Activated T-helper 17 cell treated with anti-CD3 and anti-CD28 coated beads, Interleukin-2, amount 50 U/mL, for 72 hours (primary cell): Measurements from ENCODE around the gene LTO1. TPM values are rescaled to one million over a fixed set of nuclear protein-coding genes. Genes with fewer than 3 reads are reported as not detected.
"Not testable (repeated sequence)": the region's sequence is repeated elsewhere in the genome, so short reads cannot be mapped to it uniquely, and the experiment has no call there.

Experiments
- ATAC-seq: fragments of 150-1000 bp; cut with Tn5 transposase; replicated peaks from 2 replicates; pipeline ENCODE4 v1.10.0; 2021; ENCODE audit warnings: mild to moderate bottlenecking, moderate library complexity
- H3K27ac Mint-ChIP-seq: one replicate; pipeline ENCODE4 v1.8.0; 2022; ENCODE audit warnings: mixed read lengths
- H3K27me3 Mint-ChIP-seq: one replicate; pipeline ENCODE4 v1.8.0; 2022; ENCODE audit warnings: mixed read lengths
- H3K36me3 Mint-ChIP-seq: one replicate; pipeline ENCODE4 v1.8.0; 2022; ENCODE audit warnings: low read depth, mild to moderate bottlenecking, mixed read lengths
- H3K4me1 Mint-ChIP-seq: one replicate; pipeline ENCODE4 v1.8.0; 2022; ENCODE audit warnings: mixed read lengths
- H3K4me3 Mint-ChIP-seq: one replicate; pipeline ENCODE4 v1.8.0; 2022; ENCODE audit warnings: mild to moderate bottlenecking, mixed read lengths
- H3K9me3 Mint-ChIP-seq: one replicate; pipeline ENCODE4 v1.8.0; 2022; ENCODE audit warnings: mixed read lengths
- total RNA-seq, 2 donors: library from RNA; stranded (reverse); gene quantifications; one replicate each; pipeline ENCODE4 v1.2.3, GENCODE V29; 2022

The LTO1 gene
- total RNA-seq, 2 donors from 2014 or later, result 20.4 to 25.6 TPM

- Mint-ChIP-seq H3K9me3 (no peaks in the 10 kb centered on the region), H3K27ac (no peak overlapping the region), H3K4me1 (no peaks in the 10 kb centered on the region), H3K4me3 (no peak overlapping the region), H3K27me3 (peaks cover 35% of the 10 kb centered on the region), H3K36me3 (no peaks in the 10 kb centered on the region)
- no peak for ATAC-seq
Observed at GRCh38 chr11:69705351-69705811, 30.2 kb upstream of the LTO1 start.

GRCh38 chr11:69704508-69705253 lies 29.5 kb upstream of the LTO1 start:
- Mint-ChIP-seq H3K27ac (no peak overlapping the region), H3K9me3 (no peaks in the 10 kb centered on the region), H3K4me3 (no peak overlapping the region), H3K27me3 (peaks cover 39% of the 10 kb centered on the region), H3K4me1 (no peaks in the 10 kb centered on the region), H3K36me3 (no peaks in the 10 kb centered on the region)
- no peak for ATAC-seq

DNA sequence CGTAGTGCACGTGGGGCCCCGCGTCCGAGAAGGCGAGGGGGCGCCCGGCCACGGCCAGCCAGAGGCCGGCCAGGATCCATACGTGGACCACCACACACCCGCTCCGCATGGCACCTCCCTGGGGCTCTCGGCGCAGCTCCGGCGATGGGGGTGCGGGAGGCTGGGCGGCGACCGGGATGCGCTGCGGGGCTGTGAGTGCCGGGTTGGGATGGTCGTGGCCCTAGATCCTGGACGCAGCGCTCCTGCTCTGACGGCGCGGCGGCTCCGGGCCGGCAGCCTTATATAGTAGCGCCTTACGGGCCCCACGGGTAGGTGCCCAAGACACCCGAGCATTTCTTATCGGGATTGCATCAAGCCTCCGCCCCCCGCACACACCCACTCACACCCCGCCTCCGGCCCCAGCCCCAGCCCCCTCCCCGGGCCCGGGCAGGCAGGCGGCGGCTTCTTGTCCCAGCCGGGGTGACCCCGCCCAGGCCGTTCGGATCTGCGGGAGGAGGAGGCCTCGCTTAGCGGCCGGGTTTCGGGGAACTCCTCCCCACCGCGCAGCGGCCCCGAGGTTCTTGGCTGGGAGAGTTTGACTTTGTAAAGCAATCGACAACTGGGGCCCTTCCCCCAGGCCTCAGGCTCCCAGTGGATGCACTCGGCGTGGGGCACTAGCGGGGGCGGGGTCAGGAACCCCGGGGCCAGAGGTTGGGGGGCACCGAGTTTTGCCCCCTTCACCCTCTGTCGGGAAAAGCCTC lies 28.8 kb upstream of the LTO1 start, which contains the start of gene FGF19:
Gene FGF19, minus strand, starts transcription at position 255 of the 740 bp plus-strand sequence. Its CDS starts 146 bp downstream, at position 109.
- H3K9me3 Mint-ChIP-seq, result no peaks in the 10 kb centered on the region
- H3K27me3 Mint-ChIP-seq, result peaks cover 41% of the 10 kb centered on the region
- no peak for ATAC-seq
- H3K4me1 Mint-ChIP-seq, result no peaks in the 10 kb centered on the region
- no peaks in the 10 kb centered on the region for H3K36me3 Mint-ChIP-seq
- H3K27ac Mint-ChIP-seq, result no peak within 1 kb of the TSS
- no peak within 1 kb of the TSS for H3K4me3 Mint-ChIP-seq

- peaks cover 45% of the 10 kb centered on the region for H3K27me3 Mint-ChIP-seq
- H3K4me1 Mint-ChIP-seq, result no peaks in the 10 kb centered on the region
- ATAC-seq, result no peak
- no peaks in the 10 kb centered on the region for H3K9me3 Mint-ChIP-seq
- no peaks in the 10 kb centered on the region for H3K36me3 Mint-ChIP-seq
- H3K27ac Mint-ChIP-seq, result no peak overlapping the region
- H3K4me3 Mint-ChIP-seq, result no peak overlapping the region
Observed at GRCh38 chr11:69703453-69703767, 28.3 kb upstream of the LTO1 start.

GRCh38 chr11:69702769-69703452 lies 27.8 kb upstream of the LTO1 start:
- Mint-ChIP-seq H3K4me1 (no peaks in the 10 kb centered on the region), H3K9me3 (no peaks in the 10 kb centered on the region), H3K4me3 (no peak overlapping the region), H3K27ac (no peak overlapping the region), H3K36me3 (no peaks in the 10 kb centered on the region), H3K27me3 (peaks cover 45% of the 10 kb centered on the region)
- ATAC-seq, result no peak

DNA sequence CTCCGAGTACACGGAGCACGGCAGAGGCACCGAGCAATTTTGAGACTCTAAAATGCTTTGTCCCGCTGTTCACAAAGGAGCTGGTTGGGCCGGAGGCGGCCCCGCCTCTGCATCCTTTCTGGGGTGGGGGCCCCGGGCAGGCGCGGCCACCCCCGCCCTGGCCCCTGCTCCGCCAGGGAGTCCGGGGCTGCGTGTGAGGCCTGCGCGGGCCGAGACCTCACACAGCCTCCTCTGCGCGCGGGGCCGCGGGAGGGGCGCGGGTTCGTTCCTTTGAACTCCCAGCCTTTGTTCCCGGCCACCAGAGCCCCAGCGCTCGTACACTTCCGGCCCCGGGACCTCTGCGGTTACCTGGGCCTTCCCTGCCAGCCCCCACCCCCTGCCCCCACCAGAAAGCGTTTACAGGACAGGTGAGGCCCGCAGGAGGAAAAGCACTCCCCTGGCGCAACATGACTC lies 27.1 kb upstream of the LTO1 start:
- H3K9me3 Mint-ChIP-seq, result no peaks in the 10 kb centered on the region
- H3K4me1 Mint-ChIP-seq, result no peaks in the 10 kb centered on the region
- H3K27ac Mint-ChIP-seq, result no peak overlapping the region
- peaks cover 43% of the 10 kb centered on the region for H3K27me3 Mint-ChIP-seq
- no peak overlapping the region for H3K4me3 Mint-ChIP-seq
- no peak for ATAC-seq
- H3K36me3 Mint-ChIP-seq, result no peaks in the 10 kb centered on the region

- H3K36me3 Mint-ChIP-seq, result no peaks in the 10 kb centered on the region
- H3K4me1 Mint-ChIP-seq, result no peaks in the 10 kb centered on the region
- no peaks in the 10 kb centered on the region for H3K9me3 Mint-ChIP-seq
- no peak overlapping the region for H3K27ac Mint-ChIP-seq
- ATAC-seq, result no peak
- H3K4me3 Mint-ChIP-seq, result no peak overlapping the region
- peaks cover 34% of the 10 kb centered on the region for H3K27me3 Mint-ChIP-seq
Observed at GRCh38 chr11:69700278-69701140, 25.4 kb upstream of the LTO1 start.

DNA sequence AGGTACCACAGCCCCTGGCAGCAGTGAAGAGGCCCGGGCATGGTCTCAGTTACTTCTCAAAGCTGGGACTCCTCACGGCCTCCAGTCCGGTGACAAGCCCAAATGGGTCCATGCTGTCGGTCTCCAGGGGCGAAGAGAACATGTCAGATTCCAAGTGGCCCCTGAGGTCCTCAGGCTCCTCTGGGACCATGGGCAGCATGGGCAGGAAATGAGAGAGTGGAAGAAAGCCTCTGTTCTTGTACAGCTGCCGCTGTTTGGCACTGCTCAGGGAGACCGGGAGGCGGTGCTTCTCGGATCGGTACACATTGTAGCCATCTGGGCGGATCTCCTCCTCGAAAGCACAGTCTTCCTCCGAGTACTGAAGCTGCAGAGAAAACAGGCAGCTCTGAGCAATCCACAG lies 24.1 kb upstream of the LTO1 start:
- peaks cover 32% of the 10 kb centered on the region for H3K27me3 Mint-ChIP-seq
- no peaks in the 10 kb centered on the region for H3K36me3 Mint-ChIP-seq
- H3K27ac Mint-ChIP-seq, result no peak overlapping the region
- H3K4me3 Mint-ChIP-seq, result no peak overlapping the region
- no peaks in the 10 kb centered on the region for H3K9me3 Mint-ChIP-seq
- H3K4me1 Mint-ChIP-seq, result no peaks in the 10 kb centered on the region
- ATAC-seq, result no peak

- Mint-ChIP-seq H3K9me3 (no peaks in the 10 kb centered on the region), H3K4me3 (no peak overlapping the region), H3K4me1 (no peaks in the 10 kb centered on the region), H3K36me3 (no peaks in the 10 kb centered on the region), H3K27me3 (peaks cover 39% of the 10 kb centered on the region), H3K27ac (no peak overlapping the region)
- no peak for ATAC-seq
Observed at GRCh38 chr11:69698362-69698761, 23.2 kb upstream of the LTO1 start.

DNA sequence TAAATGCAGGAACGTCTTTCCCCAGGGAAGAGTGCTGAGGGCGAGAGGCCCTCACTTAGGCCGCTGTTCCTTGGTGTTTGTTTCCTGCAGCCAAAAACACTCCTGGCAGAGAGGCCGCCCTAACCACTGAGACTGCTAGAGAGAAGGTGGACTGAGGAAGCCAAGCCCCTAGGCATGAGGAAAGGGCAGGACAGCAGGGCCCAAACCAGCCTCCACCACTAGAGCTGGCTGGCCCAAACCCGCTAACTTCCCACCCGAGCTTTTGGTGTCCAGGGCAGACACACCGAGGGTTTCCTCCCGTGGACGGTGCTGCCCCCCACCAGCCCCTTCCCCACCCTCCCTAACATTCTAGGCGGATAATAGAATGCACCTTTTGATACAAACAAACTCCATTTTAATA lies 22.7 kb upstream of the LTO1 start:
- no peaks in the 10 kb centered on the region for H3K36me3 Mint-ChIP-seq
- H3K4me1 Mint-ChIP-seq, result no peaks in the 10 kb centered on the region
- H3K27me3 Mint-ChIP-seq, result peaks cover 36% of the 10 kb centered on the region
- ATAC-seq, result no peak
- H3K27ac Mint-ChIP-seq, result no peak overlapping the region
- H3K9me3 Mint-ChIP-seq, result no peaks in the 10 kb centered on the region
- H3K4me3 Mint-ChIP-seq, result no peak overlapping the region

- Mint-ChIP-seq H3K36me3 (no peaks in the 10 kb centered on the region), H3K4me3 (no peak overlapping the region), H3K27ac (no peak overlapping the region), H3K4me1 (no peaks in the 10 kb centered on the region), H3K9me3 (no peaks in the 10 kb centered on the region), H3K27me3 (peaks cover 36% of the 10 kb centered on the region)
- no peak for ATAC-seq
Observed at GRCh38 chr11:69697469-69697843, 22.3 kb upstream of the LTO1 start.

DNA sequence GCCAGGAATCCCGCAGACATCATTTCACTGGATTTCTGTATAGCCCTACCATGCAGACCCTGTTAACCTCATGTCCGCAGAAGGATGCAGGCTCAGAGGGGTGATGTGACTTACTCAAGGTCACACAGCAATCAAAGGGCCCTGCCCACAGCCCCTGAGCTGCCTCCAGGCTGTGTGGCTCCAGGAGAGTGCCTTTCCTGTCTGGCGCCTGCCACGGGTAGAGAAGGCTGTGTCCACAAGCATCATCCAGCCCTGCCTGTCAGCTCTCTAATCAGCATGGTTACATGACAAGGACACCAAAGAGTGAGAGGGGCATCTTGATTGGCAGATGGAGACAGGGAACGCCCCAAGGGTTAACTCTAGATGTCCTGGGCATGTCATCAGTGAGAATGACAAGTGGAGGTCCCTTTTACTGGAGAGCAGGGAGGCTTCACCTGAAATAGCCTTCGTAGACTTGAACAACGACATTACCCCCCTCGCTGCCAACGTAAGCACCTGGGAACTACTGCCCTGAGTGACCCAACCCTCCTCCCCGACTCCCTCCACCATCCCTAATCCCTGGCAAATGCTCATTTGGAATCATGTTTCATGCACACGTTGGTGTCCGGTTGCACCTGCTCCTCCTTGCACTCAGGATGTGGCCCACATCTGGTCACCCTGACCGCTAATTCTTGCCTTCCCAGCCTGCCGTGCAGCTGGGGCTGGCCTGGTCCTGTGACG lies 21.8 kb upstream of the LTO1 start:
- H3K36me3 Mint-ChIP-seq, result no peaks in the 10 kb centered on the region
- no peak overlapping the region for H3K27ac Mint-ChIP-seq
- peaks cover 40% of the 10 kb centered on the region for H3K27me3 Mint-ChIP-seq
- no peak for ATAC-seq
- H3K4me1 Mint-ChIP-seq, result no peaks in the 10 kb centered on the region
- H3K4me3 Mint-ChIP-seq, result no peak overlapping the region
- no peaks in the 10 kb centered on the region for H3K9me3 Mint-ChIP-seq

DNA sequence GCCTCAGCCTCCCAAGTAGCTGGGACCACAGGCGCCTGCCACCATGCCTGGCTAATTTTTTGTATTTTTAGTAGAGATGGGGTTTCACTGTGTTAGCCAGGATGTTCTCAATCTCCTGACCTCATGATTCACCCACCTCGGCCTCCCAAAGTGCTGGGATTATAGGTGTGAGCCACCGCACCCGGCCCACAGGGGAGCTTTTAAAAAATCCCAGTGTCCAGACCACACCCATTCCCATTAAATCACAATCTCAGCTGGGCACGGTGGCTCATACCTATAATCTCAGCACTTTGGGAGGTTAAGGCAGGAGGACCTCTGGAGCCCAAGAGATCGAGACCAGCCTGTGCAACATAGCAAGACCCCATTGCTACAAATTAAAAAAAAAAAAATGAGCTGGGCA lies 20.8 kb upstream of the LTO1 start:
- peaks cover 39% of the 10 kb centered on the region for H3K27me3 Mint-ChIP-seq
- H3K4me1 Mint-ChIP-seq, result not testable (repeated sequence)

More for the DNA sequence above, 20.8 kb upstream of the LTO1 start:
- H3K36me3 Mint-ChIP-seq, H3K9me3 Mint-ChIP-seq, H3K4me3 Mint-ChIP-seq, ATAC-seq, H3K27ac Mint-ChIP-seq: not testable (repeated sequence)
